GM12878 (cell line): ENCODE results near the gene REV3L. TPM values are rescaled to one million over a fixed set of nuclear protein-coding genes. Genes with fewer than 3 reads are reported as not detected.

Experiments used
- ATAC-seq: fragments of 200-7000 bp; cut with Tn5 transposase; 3 replicates; pipeline ENCODE4 v1.9.1; 2020; ENCODE audit warnings: mild to moderate bottlenecking, moderate library complexity
- BruUV-seq: library from RNA; stranded (reverse); fragments of 400-500 nt; replicated peaks from 2 replicates; lab custom pipeline; 2021; lab: Mats Ljungman, UMichigan
- CTCF ChIA-PET: fragments of 300-600 bp; sonication (Branson Sonifier 250); formaldehyde crosslinking; extraction: SDS; loops from one replicate; lab custom pipeline; 2021; ENCODE audit warnings: inconsistent platforms; lab: Yijun Ruan, JAX
- POLR2A ChIA-PET: fragments of 350-600 bp; formaldehyde crosslinking; extraction: SDS; loops from one replicate; lab custom pipeline; 2021; ENCODE audit warnings: inconsistent platforms; lab: Charles Lee
- RAD21 ChIA-PET: fragments of 300-600 bp; sonication (Branson Sonifier 250); formaldehyde crosslinking; loops from one replicate; lab custom pipeline; 2023; ENCODE audit warnings: antibody characterized with exemption; ENCODE audit not compliant: unreplicated experiment; lab: Charles Lee
- SMC1A ChIA-PET: fragments of 300-600 bp; sonication (Branson Sonifier 250); formaldehyde crosslinking; loops from one replicate; lab custom pipeline; 2023; ENCODE audit not compliant: unreplicated experiment, uncharacterized antibody; lab: Charles Lee
- DNase-seq: peaks from one replicate; pipeline ENCODE4 v3.0.0-alpha.2; 2011; ENCODE audit warnings: low read depth, low spot score
- FAIRE-seq: peaks from 3 replicates; lab custom pipeline; 2011; peaks lifted over from hg19 to GRCh38; lab: Jason Lieb, UNC
- H2AFZ ChIP-seq: 2 replicates; pipeline ENCODE4 v1.6.0; 2011; ENCODE audit warnings: low read depth, low read length, control low read depth; ENCODE audit not compliant: control insufficient read depth
- H3K27ac ChIP-seq: 2 replicates; pipeline ENCODE4 v1.5.1; 2011; ENCODE audit warnings: control low read depth; ENCODE audit not compliant: control insufficient read depth, insufficient read depth
- H3K27me3 ChIP-seq, 2 experiments: replicated peaks in 1 of 2; 2 replicates each; pipeline versions ENCODE4 v1.6.0 to v1.6.1; 2011; ENCODE audit warnings: low read length in 1 of 2; ENCODE audit not compliant: control insufficient read depth in 2 of 2, insufficient read depth in 2 of 2
- H3K36me3 ChIP-seq, 2 experiments: 2 replicates each; pipeline ENCODE4 v1.5.1; 2011; ENCODE audit warnings: low read length in 1 of 2; ENCODE audit not compliant: control insufficient read depth in 2 of 2, insufficient read depth in 2 of 2
- H3K4me1 ChIP-seq: 2 replicates; pipeline ENCODE4 v1.6.1; 2011; ENCODE audit warnings: mild to moderate bottlenecking, low read length, moderate library complexity, mixed read lengths; ENCODE audit not compliant: control insufficient read depth, insufficient read depth
- H3K4me2 ChIP-seq: 2 replicates; pipeline ENCODE4 v1.6.0; 2011; ENCODE audit warnings: control low read depth; ENCODE audit not compliant: control insufficient read depth, insufficient read depth
- H3K4me3 ChIP-seq: fragments of 200-600 bp; sonication (generic); 2 replicates; pipeline ENCODE4 v1.5.1; 2016
- H3K79me2 ChIP-seq: 2 replicates; pipeline ENCODE4 v1.6.0; 2011; ENCODE audit warnings: low read length; ENCODE audit not compliant: control insufficient read depth, insufficient read depth
- H3K9ac ChIP-seq: 2 replicates; pipeline ENCODE4 v1.8.0; 2011; ENCODE audit warnings: low read length, control low read depth, mixed read lengths; ENCODE audit not compliant: control insufficient read depth, insufficient read depth
- H3K9me3 ChIP-seq: replicated peaks from 3 replicates; pipeline ENCODE4 v1.5.1; 2011; ENCODE audit warnings: mild to moderate bottlenecking, low read length; ENCODE audit not compliant: control insufficient read depth, insufficient read depth
- H4K20me1 ChIP-seq: 2 replicates; pipeline ENCODE4 v1.6.0; 2011; ENCODE audit not compliant: control insufficient read depth, insufficient read depth
- ETV6 ChIP-seq, 2 experiments: fragments of 450-650 bp in 1 of 2; IDR thresholded peaks in 1 of 2; conservative IDR thresholded peaks in 1 of 2; 2 replicates each; pipeline ENCODE4 v1.6.1; 2014; ENCODE audit warnings: antibody characterized with exemption in 1 of 2, borderline replicate concordance in 1 of 2, low read depth in 1 of 2, mild to moderate bottlenecking in 1 of 2, moderate library complexity in 1 of 2
- RUNX3 ChIP-seq: IDR thresholded peaks from 2 replicates; pipeline ENCODE4 v1.6.1; 2012; ENCODE audit warnings: low read length, inconsistent platforms
- TCF3 ChIP-seq: IDR thresholded peaks from 2 replicates; pipeline ENCODE4 v1.6.1; 2012; ENCODE audit warnings: low read depth, mild to moderate bottlenecking, low read length, borderline replicate concordance; ENCODE audit not compliant: insufficient read depth
- WRNIP1 ChIP-seq: IDR thresholded peaks from 2 replicates; pipeline ENCODE4 v1.6.1; 2011; ENCODE audit warnings: low read depth, low read length, improper control_type of control experiment, borderline replicate concordance
- ZNF217 ChIP-seq: fragments of 450-650 bp; IDR thresholded peaks from 2 replicates; pipeline ENCODE4 v1.6.1; 2017; ENCODE audit warnings: antibody characterized with exemption, mild to moderate bottlenecking
- ZNF384 ChIP-seq: IDR thresholded peaks from 2 replicates; pipeline ENCODE4 v1.6.1; 2012; ENCODE audit warnings: low read depth, mild to moderate bottlenecking, low read length, improper control_type of control experiment, borderline replicate concordance
- ZZZ3 ChIP-seq: IDR thresholded peaks from 2 replicates; pipeline ENCODE4 v1.6.1; 2011; ENCODE audit warnings: low read depth; ENCODE audit not compliant: control insufficient read depth, insufficient read length
- WGBS: methylation state at CpG from one replicate; pipeline ENCODE4 v1.1.6; 2016; ENCODE audit warnings: low lambda C conversion rate; ENCODE audit not compliant: insufficient replicate concordance, insufficient coverage; ENCODE audit errors: missing lambda C conversion rate; 5-methylcytosine and 5-hydroxymethylcytosine counted together
- in situ Hi-C: fragments of 300-500 bp; cut with MboI; formaldehyde crosslinking; loops from 9 replicates; pipeline ENCODE4 v1.14.3; 2018; ENCODE audit warnings: mixed read lengths
- intact Hi-C: fragments of 100-400 bp; cut with micrococcal nuclease; formaldehyde crosslinking; loops from one replicate; pipeline ENCODE4 v1.14.2; 2022; ENCODE audit not compliant: unreplicated experiment
- polyA plus RNA-seq, 11 experiments: library from polyadenylated mRNA; depleted of rRNA in 4 of 11; unstranded in 6 of 11; stranded (reverse) in 5 of 11; fragments of >200 nt; fragmentation: Nextera tagmentation in 4 of 11; fragmentation: Illumina TruSeq in 1 of 11; extraction: Ambion mirVana in 4 of 11; extraction: Trizol in 1 of 11; gene quantifications; 1 replicate in 1 of 11; 2 replicates in 10 of 11; pipeline versions ENCODE4 v1.2.1 to v1.2.3, GENCODE V29; 2011 to 2016; ENCODE audit warnings: inconsistent platforms in 2 of 11, missing spikeins in 2 of 11, low read depth in 1 of 11
- total RNA-seq, 4 experiments: library from RNA; depleted of rRNA in 3 of 4; stranded (reverse); fragments of >200 nt in 3 of 4; fragmentation: Illumina TruSeq in 1 of 4; extraction: Trizol in 1 of 4; gene quantifications; 2 replicates each; pipeline versions ENCODE4 v1.2.1 to v1.2.3, GENCODE V29; 2013 to 2021
- TF ChIP-seq, protein P1 (sequence below): fragments of 450-650 bp; IDR thresholded peaks from 2 replicates; pipeline ENCODE4 v1.6.1; 2017; ENCODE audit warnings: mild to moderate bottlenecking, moderate library complexity

REV3L gene
- total and polyA plus RNA-seq, 10 of the 15 experiments (the other 5 are each of a cell fraction or from before 2014, with no cell fraction given), result 7.6 to 33.6 (median 21.5) TPM

DNA sequence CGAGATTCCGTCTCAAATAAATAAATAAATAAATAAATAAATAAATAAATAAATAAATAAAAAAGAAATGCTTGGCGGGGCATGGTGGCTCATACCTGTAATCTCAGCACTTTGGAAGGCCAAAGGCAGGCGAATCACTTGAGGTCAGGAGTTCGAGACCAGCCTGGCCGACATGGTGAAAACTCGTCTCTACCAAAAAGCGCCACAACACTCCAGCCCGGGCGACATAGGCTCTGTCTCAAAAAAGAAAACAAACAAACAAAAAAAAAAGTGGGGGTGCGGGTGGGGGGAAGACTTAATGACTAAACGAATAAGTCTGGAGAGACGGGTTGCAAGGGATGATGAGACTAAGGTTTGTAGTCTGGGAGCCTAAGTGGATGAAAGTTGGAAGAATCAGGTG, 225.0 kb downstream of the REV3L start:
- POLR2A ChIA-PET, result interaction anchor here (1.2 to 2.2 kb wide), 6 partner anchors 205 to 348 kb away, joined by 3 to 52 read pairs (median 6); partner anchors contain the start of genes REV3L and TRAF3IP2
- CTCF ChIA-PET, result interaction anchor here (0.9 to 2.7 kb wide), 32 partner anchors 9 to 787 kb away, joined by 3 to 215 read pairs (median 6); no protein-coding TSS in a partner anchor
- SMC1A ChIA-PET, result interaction anchor here (0.8 to 2.7 kb wide), 35 partner anchors 17 to 787 kb away, joined by 3 to 153 read pairs (median 4); partner anchors contain the start of gene TRAF3IP2
- 81% methylated on average over 13 of the region's 13 CpGs for WGBS
- no peaks in the 10 kb centered on the region for H3K27me3 ChIP-seq
- H3K9ac ChIP-seq, result no peak overlapping the region
- RAD21 ChIA-PET, result interaction anchor here (0.7 to 2.7 kb wide), 30 partner anchors 7 to 904 kb away, joined by 3 to 263 read pairs (median 7); partner anchors contain the start of gene TRAF3IP2
- ATAC-seq (no peak), FAIRE-seq (no peak)
- intact Hi-C loops, result loop anchor here (2.0 to 10.0 kb wide), 4 partner anchors 43 to 347 kb away; partner anchors contain the start of gene TRAF3IP2
- BruUV-seq, result no TSS peak
- in situ Hi-C loops, result no loop called here
- no peak overlapping the region for H3K27ac ChIP-seq
- no peaks in the 10 kb centered on the region for H3K4me1 ChIP-seq
- TF ChIP-seq, protein P1, sequence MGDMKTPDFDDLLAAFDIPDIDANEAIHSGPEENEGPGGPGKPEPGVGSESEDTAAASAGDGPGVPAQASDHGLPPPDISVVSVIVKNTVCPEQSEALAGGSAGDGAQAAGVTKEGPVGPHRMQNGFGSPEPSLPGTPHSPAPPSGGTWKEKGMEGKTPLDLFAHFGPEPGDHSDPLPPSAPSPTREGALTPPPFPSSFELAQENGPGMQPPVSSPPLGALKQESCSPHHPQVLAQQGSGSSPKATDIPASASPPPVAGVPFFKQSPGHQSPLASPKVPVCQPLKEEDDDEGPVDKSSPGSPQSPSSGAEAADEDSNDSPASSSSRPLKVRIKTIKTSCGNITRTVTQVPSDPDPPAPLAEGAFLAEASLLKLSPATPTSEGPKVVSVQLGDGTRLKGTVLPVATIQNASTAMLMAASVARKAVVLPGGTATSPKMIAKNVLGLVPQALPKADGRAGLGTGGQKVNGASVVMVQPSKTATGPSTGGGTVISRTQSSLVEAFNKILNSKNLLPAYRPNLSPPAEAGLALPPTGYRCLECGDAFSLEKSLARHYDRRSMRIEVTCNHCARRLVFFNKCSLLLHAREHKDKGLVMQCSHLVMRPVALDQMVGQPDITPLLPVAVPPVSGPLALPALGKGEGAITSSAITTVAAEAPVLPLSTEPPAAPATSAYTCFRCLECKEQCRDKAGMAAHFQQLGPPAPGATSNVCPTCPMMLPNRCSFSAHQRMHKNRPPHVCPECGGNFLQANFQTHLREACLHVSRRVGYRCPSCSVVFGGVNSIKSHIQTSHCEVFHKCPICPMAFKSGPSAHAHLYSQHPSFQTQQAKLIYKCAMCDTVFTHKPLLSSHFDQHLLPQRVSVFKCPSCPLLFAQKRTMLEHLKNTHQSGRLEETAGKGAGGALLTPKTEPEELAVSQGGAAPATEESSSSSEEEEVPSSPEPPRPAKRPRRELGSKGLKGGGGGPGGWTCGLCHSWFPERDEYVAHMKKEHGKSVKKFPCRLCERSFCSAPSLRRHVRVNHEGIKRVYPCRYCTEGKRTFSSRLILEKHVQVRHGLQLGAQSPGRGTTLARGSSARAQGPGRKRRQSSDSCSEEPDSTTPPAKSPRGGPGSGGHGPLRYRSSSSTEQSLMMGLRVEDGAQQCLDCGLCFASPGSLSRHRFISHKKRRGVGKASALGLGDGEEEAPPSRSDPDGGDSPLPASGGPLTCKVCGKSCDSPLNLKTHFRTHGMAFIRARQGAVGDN, result no peak
- TF ChIP-seq ZNF217, result no peak
- no peak for TF ChIP-seq WRNIP1
- TF ChIP-seq ZZZ3, result no peak
- TF ChIP-seq ETV6 (conservative IDR thresholded peaks at IDR 0.05 in 1 of 2, IDR thresholded peaks at IDR 0.05 in 1 of 2; ENCODE audit: borderline replicate concordance in 1 of 2, low read depth in 1 of 2), result no peak
- no peak for TF ChIP-seq ZNF384
- TF ChIP-seq TCF3, result no peak
- TF ChIP-seq RUNX3, result no peak
- TF ChIP-seq, all 136 proteins: peak for 0
- H4K20me1 ChIP-seq, result no peaks in the 10 kb centered on the region
- no peaks in the 10 kb centered on the region; the same call in 2 of the 3 replicates for H3K9me3 ChIP-seq
- H3K79me2 ChIP-seq, result peaks cover 27% of the 10 kb centered on the region
- DNase-seq, result no peak
- no peak overlapping the region for H2AFZ ChIP-seq
- no peak overlapping the region for H3K4me2 ChIP-seq
- H3K36me3 ChIP-seq, result no peaks in the 10 kb centered on the region
- H3K4me3 ChIP-seq, result no peak overlapping the region
